Progenitor cell of endocrine pancreas (in vitro differentiated cells): ENCODE data around the gene TOMM20. TPM values are rescaled to one million over a fixed set of nuclear protein-coding genes. Genes with fewer than 3 reads are reported as not detected.

ENCODE experiments used
- DNase-seq: peaks from one replicate; pipeline ENCODE4 v3.0.0; 2021; ENCODE audit warnings: low spot score; ENCODE audit not compliant: unreplicated experiment
- H3K27ac Mint-ChIP-seq: 2 replicates; pipeline ENCODE4 v1.8.0; 2021; ENCODE audit warnings: mild to moderate bottlenecking, moderate library complexity, mixed read lengths
- H3K27me3 Mint-ChIP-seq: 2 replicates; pipeline ENCODE4 v1.8.0; 2021; ENCODE audit warnings: mixed read lengths
- H3K36me3 Mint-ChIP-seq: 2 replicates; pipeline ENCODE4 v1.8.0; 2022; ENCODE audit warnings: mixed read lengths; ENCODE audit not compliant: insufficient read depth
- H3K4me1 Mint-ChIP-seq: 2 replicates; pipeline ENCODE4 v1.8.0; 2021; ENCODE audit warnings: low read depth, mixed read lengths
- H3K4me3 Mint-ChIP-seq: 2 replicates; pipeline ENCODE4 v1.8.0; 2021; ENCODE audit warnings: low read depth, mild to moderate bottlenecking, moderate library complexity, mixed read lengths
- H3K9me3 Mint-ChIP-seq: 2 replicates; pipeline ENCODE4 v1.8.0; 2021; ENCODE audit warnings: low read depth, mixed read lengths
- CTCF ChIP-seq: fragments of 200-600 bp; sonication (generic); IDR thresholded peaks from one replicate; pipeline ENCODE4 v1.5.0; 2021; ENCODE audit warnings: antibody characterized with exemption, mild to moderate bottlenecking; ENCODE audit not compliant: unreplicated experiment
- total RNA-seq: library from RNA; stranded (reverse); gene quantifications from 2 replicates; pipeline ENCODE4 v1.2.1, GENCODE V29; 2021

The TOMM20 gene
- total RNA-seq, 1 donor from 2014 or later = 110 TPM

- Mint-ChIP-seq H3K27me3 (no peaks in the 10 kb centered on the region), H3K4me3 (no peak overlapping the region), H3K9me3 (no peaks in the 10 kb centered on the region), H3K4me1 (peaks cover 27% of the 10 kb centered on the region), H3K27ac (peak overlapping the region; percentile 66), H3K36me3 (no peaks in the 10 kb centered on the region)
- DNase-seq = no peak
- TF ChIP-seq CTCF = no peak
These were observed 49.0 kb downstream of the TOMM20 start for GRCh38 chr1:235079443-235080296.

- peaks cover 30% of the 10 kb centered on the region for H3K4me1 Mint-ChIP-seq
- DNase-seq = no peak
- no peak overlapping the region for H3K4me3 Mint-ChIP-seq
- no peak for TF ChIP-seq CTCF
- no peaks in the 10 kb centered on the region for H3K9me3 Mint-ChIP-seq
- H3K36me3 Mint-ChIP-seq = no peaks in the 10 kb centered on the region
- no peak overlapping the region for H3K27ac Mint-ChIP-seq
- H3K27me3 Mint-ChIP-seq = no peaks in the 10 kb centered on the region
These were observed 49.9 kb downstream of the TOMM20 start for GRCh38 chr1:235078480-235079381.

- Mint-ChIP-seq H3K36me3 (no peaks in the 10 kb centered on the region), H3K4me1 (peaks cover 30% of the 10 kb centered on the region), H3K27ac (peak overlapping the region; percentile 34), H3K9me3 (no peaks in the 10 kb centered on the region), H3K4me3 (no peak overlapping the region), H3K27me3 (no peaks in the 10 kb centered on the region)
- no peak for DNase-seq
- no peak for TF ChIP-seq CTCF
These were observed 50.8 kb downstream of the TOMM20 start for GRCh38 chr1:235077571-235078479.

- Mint-ChIP-seq H3K27me3 (no peaks in the 10 kb centered on the region), H3K27ac (peak overlapping the region; percentile 34), H3K4me3 (no peak overlapping the region), H3K9me3 (no peaks in the 10 kb centered on the region), H3K4me1 (peaks cover 30% of the 10 kb centered on the region), H3K36me3 (no peaks in the 10 kb centered on the region)
- no peak for TF ChIP-seq CTCF
- no peak for DNase-seq
These were observed 51.5 kb downstream of the TOMM20 start for GRCh38 chr1:235077163-235077540.
